Measurements from ENCODE around the gene RBM26. TPM values are rescaled to one million over a fixed set of nuclear protein-coding genes. Genes with fewer than 3 reads are reported as not detected.

RBM26 gene
- total RNA-seq, 1 experiment from 2014 or later: 32.2 TPM

DNA sequence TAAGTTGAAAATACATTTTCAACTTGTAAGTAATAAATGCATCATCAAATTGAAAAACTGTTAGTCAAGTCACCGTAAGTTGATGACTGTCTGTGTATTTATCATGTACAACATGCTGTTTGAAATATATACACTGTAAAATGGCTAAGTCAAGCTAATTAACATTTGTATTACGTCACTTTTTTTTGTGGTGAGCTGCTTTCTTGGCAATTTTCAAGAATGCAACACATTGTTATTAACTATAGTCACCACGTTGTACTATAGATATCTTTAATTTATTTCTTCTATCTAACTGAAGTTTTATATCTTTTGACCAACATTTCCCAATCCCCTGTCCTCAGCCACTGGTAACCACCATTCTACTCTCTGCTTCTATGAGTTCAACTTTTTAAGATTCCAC lies 57.0 kb downstream of the RBM26 start:
- ATAC-seq (no peak), DNase-seq (ENCODE audit: low read depth, low spot score) (no peak)
- H3K4me3 ChIP-seq (ENCODE audit: low read depth in 2 of 2, low read length in 2 of 2): no peak overlapping the region
- H3K27me3 ChIP-seq (ENCODE audit: control insufficient read depth, insufficient read depth, low read length): no peaks in the 10 kb centered on the region
- TF ChIP-seq, protein P1, sequence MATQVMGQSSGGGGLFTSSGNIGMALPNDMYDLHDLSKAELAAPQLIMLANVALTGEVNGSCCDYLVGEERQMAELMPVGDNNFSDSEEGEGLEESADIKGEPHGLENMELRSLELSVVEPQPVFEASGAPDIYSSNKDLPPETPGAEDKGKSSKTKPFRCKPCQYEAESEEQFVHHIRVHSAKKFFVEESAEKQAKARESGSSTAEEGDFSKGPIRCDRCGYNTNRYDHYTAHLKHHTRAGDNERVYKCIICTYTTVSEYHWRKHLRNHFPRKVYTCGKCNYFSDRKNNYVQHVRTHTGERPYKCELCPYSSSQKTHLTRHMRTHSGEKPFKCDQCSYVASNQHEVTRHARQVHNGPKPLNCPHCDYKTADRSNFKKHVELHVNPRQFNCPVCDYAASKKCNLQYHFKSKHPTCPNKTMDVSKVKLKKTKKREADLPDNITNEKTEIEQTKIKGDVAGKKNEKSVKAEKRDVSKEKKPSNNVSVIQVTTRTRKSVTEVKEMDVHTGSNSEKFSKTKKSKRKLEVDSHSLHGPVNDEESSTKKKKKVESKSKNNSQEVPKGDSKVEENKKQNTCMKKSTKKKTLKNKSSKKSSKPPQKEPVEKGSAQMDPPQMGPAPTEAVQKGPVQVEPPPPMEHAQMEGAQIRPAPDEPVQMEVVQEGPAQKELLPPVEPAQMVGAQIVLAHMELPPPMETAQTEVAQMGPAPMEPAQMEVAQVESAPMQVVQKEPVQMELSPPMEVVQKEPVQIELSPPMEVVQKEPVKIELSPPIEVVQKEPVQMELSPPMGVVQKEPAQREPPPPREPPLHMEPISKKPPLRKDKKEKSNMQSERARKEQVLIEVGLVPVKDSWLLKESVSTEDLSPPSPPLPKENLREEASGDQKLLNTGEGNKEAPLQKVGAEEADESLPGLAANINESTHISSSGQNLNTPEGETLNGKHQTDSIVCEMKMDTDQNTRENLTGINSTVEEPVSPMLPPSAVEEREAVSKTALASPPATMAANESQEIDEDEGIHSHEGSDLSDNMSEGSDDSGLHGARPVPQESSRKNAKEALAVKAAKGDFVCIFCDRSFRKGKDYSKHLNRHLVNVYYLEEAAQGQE (IDR thresholded peaks at IDR 0.05; ENCODE audit: insufficient read depth in 1 of 2, low read depth in 2 of 2, low read length in 1 of 2): no peak
- TF ChIP-seq TCF7L2 (IDR thresholded peaks at IDR 0.05; ENCODE audit: low read depth, low read length): no peak
- TF ChIP-seq, protein P2, sequence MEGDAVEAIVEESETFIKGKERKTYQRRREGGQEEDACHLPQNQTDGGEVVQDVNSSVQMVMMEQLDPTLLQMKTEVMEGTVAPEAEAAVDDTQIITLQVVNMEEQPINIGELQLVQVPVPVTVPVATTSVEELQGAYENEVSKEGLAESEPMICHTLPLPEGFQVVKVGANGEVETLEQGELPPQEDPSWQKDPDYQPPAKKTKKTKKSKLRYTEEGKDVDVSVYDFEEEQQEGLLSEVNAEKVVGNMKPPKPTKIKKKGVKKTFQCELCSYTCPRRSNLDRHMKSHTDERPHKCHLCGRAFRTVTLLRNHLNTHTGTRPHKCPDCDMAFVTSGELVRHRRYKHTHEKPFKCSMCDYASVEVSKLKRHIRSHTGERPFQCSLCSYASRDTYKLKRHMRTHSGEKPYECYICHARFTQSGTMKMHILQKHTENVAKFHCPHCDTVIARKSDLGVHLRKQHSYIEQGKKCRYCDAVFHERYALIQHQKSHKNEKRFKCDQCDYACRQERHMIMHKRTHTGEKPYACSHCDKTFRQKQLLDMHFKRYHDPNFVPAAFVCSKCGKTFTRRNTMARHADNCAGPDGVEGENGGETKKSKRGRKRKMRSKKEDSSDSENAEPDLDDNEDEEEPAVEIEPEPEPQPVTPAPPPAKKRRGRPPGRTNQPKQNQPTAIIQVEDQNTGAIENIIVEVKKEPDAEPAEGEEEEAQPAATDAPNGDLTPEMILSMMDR (IDR thresholded peaks at IDR 0.05): no peak
- TF ChIP-seq SIN3A (IDR thresholded peaks at IDR 0.05; ENCODE audit: borderline replicate concordance, insufficient read depth, low read depth, low read length): no peak
- TF ChIP-seq POLR2AphosphoS5 (IDR thresholded peaks at IDR 0.05; ENCODE audit: low read depth, low read length): no peak
- peaks cover 15% of the 10 kb centered on the region for H3K36me3 ChIP-seq (ENCODE audit: control insufficient read depth, insufficient read depth, low read length)
- H3K4me1 ChIP-seq (ENCODE audit: control insufficient read depth, insufficient read depth, low read length): no peaks in the 10 kb centered on the region
- H3K27ac ChIP-seq (ENCODE audit: low read length): no peak overlapping the region
- H3K9me3 ChIP-seq (ENCODE audit: control insufficient read depth, insufficient read depth, low read depth, low read length): no peaks in the 10 kb centered on the region
- ChIA-PET POLR2A (no interaction called here), CTCF (no interaction called here)
- BruUV-seq (replicated peaks): no TSS peak
- in situ Hi-C loops (cut with HindIII; ENCODE audit: low pct_unique_long_range_greater_than_20kb, low sequenced_read_pairs) (no loop called here), intact Hi-C loops (cut with micrococcal nuclease; ENCODE audit: unreplicated experiment) (no loop called here)

DNA sequence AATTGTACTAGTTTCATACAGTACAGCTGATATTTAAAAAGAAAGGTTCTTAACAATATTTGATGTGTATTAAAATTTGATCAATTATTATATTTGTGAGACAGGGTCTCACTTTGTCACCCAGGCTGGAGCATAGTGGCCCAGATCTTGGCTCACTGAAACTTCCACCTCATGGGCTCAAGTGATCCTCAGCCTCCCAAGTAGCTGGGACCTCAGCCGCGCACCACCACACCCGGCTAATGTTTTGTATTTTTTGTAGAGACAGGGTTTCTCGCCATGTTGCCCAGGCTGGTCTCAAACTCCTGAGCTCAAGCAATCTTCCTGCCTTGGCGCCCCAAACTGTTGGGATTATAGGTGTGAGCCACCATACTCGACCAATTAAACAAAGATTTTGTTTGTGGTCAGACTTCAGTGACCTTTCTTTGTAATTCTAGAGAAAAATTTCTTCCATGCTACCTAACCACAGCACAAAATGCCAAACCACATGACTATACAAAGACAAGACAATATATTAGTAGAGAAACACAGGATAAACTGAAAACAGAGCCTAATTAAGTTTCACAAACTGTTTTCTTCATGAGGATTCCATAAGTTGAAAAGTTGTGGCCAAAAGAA lies 59.6 kb downstream of the RBM26 start:
- no peak for DNase-seq (ENCODE audit: low read depth, low spot score)
- BruUV-seq (replicated peaks): no TSS peak
- H3K36me3 ChIP-seq (ENCODE audit: control insufficient read depth, insufficient read depth, low read length): peaks cover 18% of the 10 kb centered on the region
- no peaks in the 10 kb centered on the region for H3K9me3 ChIP-seq (ENCODE audit: control insufficient read depth, insufficient read depth, low read depth, low read length)
- in situ Hi-C loops (cut with HindIII; ENCODE audit: low pct_unique_long_range_greater_than_20kb, low sequenced_read_pairs) (no loop called here), intact Hi-C loops (cut with micrococcal nuclease; ENCODE audit: unreplicated experiment) (no loop called here)
- ATAC-seq: no peak
- H3K4me1 ChIP-seq (ENCODE audit: control insufficient read depth, insufficient read depth, low read length): no peaks in the 10 kb centered on the region
- H3K27me3 ChIP-seq (ENCODE audit: control insufficient read depth, insufficient read depth, low read length): no peaks in the 10 kb centered on the region
- ChIA-PET CTCF (no interaction called here), POLR2A (no interaction called here)
- no peak for TF ChIP-seq TCF7L2 (IDR thresholded peaks at IDR 0.05; ENCODE audit: low read depth, low read length)
- TF ChIP-seq, protein P1 (IDR thresholded peaks at IDR 0.05; ENCODE audit: insufficient read depth in 1 of 2, low read depth in 2 of 2, low read length in 1 of 2): no peak
- TF ChIP-seq POLR2AphosphoS5 (IDR thresholded peaks at IDR 0.05; ENCODE audit: low read depth, low read length): no peak
- no peak for TF ChIP-seq SIN3A (IDR thresholded peaks at IDR 0.05; ENCODE audit: borderline replicate concordance, insufficient read depth, low read depth, low read length)
- H3K27ac ChIP-seq (ENCODE audit: low read length): no peak overlapping the region
- no peak overlapping the region for H3K4me3 ChIP-seq (ENCODE audit: low read depth in 2 of 2, low read length in 2 of 2)

Data from Panc1 (cell line).